HEK293T (cell line): ENCODE results near the gene MSH3.

Experiments
- BHLHE40 ChIP-seq: fragments of 450-650 bp; IDR thresholded peaks from 2 replicates; pipeline ENCODE4 v1.6.1; 2016; ENCODE audit warnings: mild to moderate bottlenecking, moderate library complexity, borderline replicate concordance
- ELF4 ChIP-seq: fragments of 450-650 bp; IDR thresholded peaks from 2 replicates; pipeline ENCODE4 v1.6.1; 2017; ENCODE audit warnings: antibody characterized with exemption
- FOXA1 ChIP-seq: fragments of 450-650 bp; IDR thresholded peaks from 2 replicates; pipeline ENCODE4 v1.6.1; 2016; ENCODE audit warnings: mild to moderate bottlenecking
- SP1 ChIP-seq: fragments of 450-650 bp; IDR thresholded peaks from 2 replicates; pipeline ENCODE4 v1.6.1; 2017
- TARDBP ChIP-seq: fragments of 450-650 bp; IDR thresholded peaks from 2 replicates; pipeline ENCODE4 v1.6.1; 2016
- ZNF384 ChIP-seq: fragments of 450-650 bp; IDR thresholded peaks from 2 replicates; pipeline ENCODE4 v1.6.1; 2016

DNA sequence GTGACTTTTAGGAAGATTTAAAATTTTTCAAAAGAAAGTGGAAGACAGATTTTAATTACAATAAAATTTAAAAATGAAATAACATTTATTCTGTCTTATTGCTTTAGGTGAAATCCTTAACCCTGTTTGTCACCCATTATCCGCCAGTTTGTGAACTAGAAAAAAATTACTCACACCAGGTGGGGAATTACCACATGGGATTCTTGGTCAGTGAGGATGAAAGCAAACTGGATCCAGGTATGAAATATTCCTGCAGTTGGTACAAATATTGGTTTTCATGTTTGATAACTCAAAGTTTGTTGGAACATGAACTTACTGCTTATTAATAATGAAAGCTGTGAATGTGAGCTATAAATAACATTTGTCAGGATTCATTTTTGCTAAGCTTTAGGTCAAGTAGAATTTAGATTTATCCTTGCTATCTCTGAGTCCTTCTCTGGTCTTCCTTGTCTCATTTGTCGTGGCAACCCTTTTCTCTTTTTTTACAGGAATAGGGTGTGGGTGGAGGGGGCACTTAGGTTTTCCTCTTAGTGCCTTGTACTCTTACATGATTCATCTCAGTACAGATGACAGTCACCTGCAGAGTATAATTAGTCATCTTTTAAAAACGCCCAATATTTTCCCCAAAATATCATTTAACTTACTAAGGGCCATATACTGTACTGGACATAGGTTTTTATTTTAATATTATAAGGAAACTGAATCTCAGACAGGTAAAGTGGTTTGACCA, 210.4 kb downstream of the MSH3 start:
- TF ChIP-seq ELF4 (no peak), BHLHE40 (no peak), ZNF384 (no peak), TARDBP (no peak), SP1 (no peak), FOXA1 (no peak)
